Measurements from ENCODE around the gene C1orf198. TPM values are rescaled to one million over a fixed set of nuclear protein-coding genes. Genes with fewer than 3 reads are reported as not detected.

C1orf198 gene
- total RNA-seq, 1 donor from 2014 or later: 16.1 TPM

Other genes starting within 250 kb of the C1orf198 start
- gene COG2, start 226.0 kb downstream of the C1orf198 start, total RNA-seq: 11.3 and 14.1 TPM in 2 replicates
- not detected in 2 replicates for gene AGT, start 154.4 kb downstream of the C1orf198 start, total RNA-seq
- not detected in 2 replicates for gene CAPN9, start 121.1 kb downstream of the C1orf198 start, total RNA-seq
- 7.8 and 9.7 TPM in 2 replicates for gene TTC13, start 110.3 kb upstream of the C1orf198 start, total RNA-seq
- 8.5 and 9.5 TPM in 2 replicates for gene ARV1, start 110.6 kb upstream of the C1orf198 start, total RNA-seq
- 23.5 and 56.7 TPM in 2 replicates for gene FAM89A, start 171.7 kb upstream of the C1orf198 start, total RNA-seq